ENCODE data around the gene PCED1B.
A peak's percentile ranks its signal among the peaks of the same experiment; 100 is the strongest.

Gene PCED1B

GRCh38 chr12:47067771-47068431 is 11.5 kb upstream of the PCED1B start:
- DNase-seq (ENCODE audit: low spot score), result no peak

- DNase-seq (ENCODE audit: low spot score), result no peak
Observed at GRCh38 chr12:47068539-47068938, 10.9 kb upstream of the PCED1B start.

GRCh38 chr12:47070310-47070709 is 9.1 kb upstream of the PCED1B start:
- no peak for DNase-seq (ENCODE audit: low spot score)

- DNase-seq (ENCODE audit: low spot score), result no peak
Observed at GRCh38 chr12:47071241-47071852, 8.1 kb upstream of the PCED1B start.

GRCh38 chr12:47073951-47074350 is 5.5 kb upstream of the PCED1B start:
- no peak for DNase-seq (ENCODE audit: low spot score)

GRCh38 chr12:47074757-47075156 is 4.7 kb upstream of the PCED1B start:
- DNase-seq (ENCODE audit: low spot score), result no peak

GRCh38 chr12:47075192-47076084 is 4.0 kb upstream of the PCED1B start:
- DNase-seq (ENCODE audit: low spot score), result no peak

- no peak for DNase-seq (ENCODE audit: low spot score)
Observed at GRCh38 chr12:47077206-47078085, 2.0 kb upstream of the PCED1B start.

GRCh38 chr12:47078086-47078395 is 1.4 kb upstream of the PCED1B start:
- no peak for DNase-seq (ENCODE audit: low spot score)

GRCh38 chr12:47078733-47079467 is 521 bp upstream of the PCED1B start:
- no peak for DNase-seq (ENCODE audit: low spot score)

GRCh38 chr12:47079981-47080724 is 732 bp downstream of the PCED1B start:
- peak; percentile 21 for DNase-seq (ENCODE audit: low spot score)

GRCh38 chr12:47080725-47081502 is 1.5 kb downstream of the PCED1B start:
- DNase-seq (ENCODE audit: low spot score), result peak; percentile 47

GRCh38 chr12:47082283-47082682 is 2.9 kb downstream of the PCED1B start:
- no peak for DNase-seq (ENCODE audit: low spot score)

- no peak for DNase-seq (ENCODE audit: low spot score)
Observed at GRCh38 chr12:47082796-47083621, 3.6 kb downstream of the PCED1B start.

- DNase-seq (ENCODE audit: low spot score), result no peak
Observed at GRCh38 chr12:47084172-47084571, 4.8 kb downstream of the PCED1B start.

GRCh38 chr12:47085815-47086252 is 6.4 kb downstream of the PCED1B start:
- no peak for DNase-seq (ENCODE audit: low spot score)

- no peak for DNase-seq (ENCODE audit: low spot score)
Observed at GRCh38 chr12:47087088-47087688, 7.8 kb downstream of the PCED1B start.

Data from Ammon's horn (tissue), 1 donor.